DMS 273 (cell line): Measurements from ENCODE around the gene TXNRD1.

Experiments
- DNase-seq: peaks from one replicate; lab custom pipeline; 2025; ENCODE audit not compliant: unreplicated experiment; lab: John Stamatoyannopoulos, UW

TXNRD1 gene

GRCh38 chr12:104360157-104360556 is 144.6 kb downstream of the TXNRD1 start:
- no peak for DNase-seq

DNA sequence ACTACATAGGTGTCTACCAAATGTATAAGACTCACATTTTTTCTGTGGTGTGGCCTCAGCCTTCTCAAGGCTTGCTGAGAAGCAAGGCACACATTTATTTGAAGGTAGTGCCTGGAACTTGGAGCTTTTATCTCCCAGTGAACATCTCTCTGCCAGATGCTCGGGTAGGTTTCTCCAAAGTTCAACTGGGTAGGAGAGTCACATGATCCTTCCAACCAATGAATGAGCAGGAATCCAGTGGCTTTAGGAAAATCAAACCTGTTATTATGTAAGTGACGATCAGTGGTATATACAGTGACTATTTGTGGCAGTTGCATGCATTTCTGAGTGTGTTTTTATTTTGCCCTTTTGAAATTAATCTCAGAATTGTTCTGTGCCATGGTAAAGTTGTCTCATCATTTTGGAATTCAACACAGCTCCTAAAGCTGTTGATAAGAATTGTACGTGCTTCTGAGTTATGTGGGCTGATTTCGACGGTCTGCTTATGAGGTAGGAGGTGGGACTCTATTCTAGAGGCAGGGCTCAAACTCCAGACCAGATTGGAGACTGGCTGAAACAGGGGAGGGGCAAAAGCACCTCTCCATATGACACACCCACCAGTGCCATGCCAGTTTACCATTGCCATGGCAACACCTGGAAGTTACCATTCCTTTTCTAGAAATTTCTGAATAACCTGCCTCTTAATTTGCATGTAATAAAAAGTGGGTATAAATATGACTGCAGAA is 145.6 kb downstream of the TXNRD1 start:
- DNase-seq: no peak

DNA sequence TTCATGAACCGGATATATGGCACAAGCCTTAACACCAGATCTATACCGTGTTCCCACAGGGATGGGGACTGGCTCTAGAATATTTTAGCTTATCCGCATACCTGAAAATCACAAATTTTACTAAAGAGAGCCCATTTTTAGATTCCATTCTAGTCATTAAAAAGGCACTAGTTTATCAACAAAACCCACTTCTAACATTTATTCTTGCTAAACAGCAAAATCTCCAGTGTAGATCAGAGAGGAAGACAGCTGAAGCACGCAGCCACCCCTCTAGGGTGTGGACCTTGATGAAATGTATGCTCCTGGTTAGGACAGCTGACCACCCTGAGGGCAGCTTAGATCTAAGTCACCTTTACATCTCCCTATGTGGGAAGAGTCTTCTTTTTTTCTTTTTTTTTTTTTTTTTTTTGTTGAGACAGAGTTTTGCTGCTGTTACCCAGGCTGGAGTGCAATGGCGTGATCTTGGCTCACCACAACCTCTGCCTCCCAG is 150.4 kb downstream of the TXNRD1 start:
- no peak for DNase-seq

DNA sequence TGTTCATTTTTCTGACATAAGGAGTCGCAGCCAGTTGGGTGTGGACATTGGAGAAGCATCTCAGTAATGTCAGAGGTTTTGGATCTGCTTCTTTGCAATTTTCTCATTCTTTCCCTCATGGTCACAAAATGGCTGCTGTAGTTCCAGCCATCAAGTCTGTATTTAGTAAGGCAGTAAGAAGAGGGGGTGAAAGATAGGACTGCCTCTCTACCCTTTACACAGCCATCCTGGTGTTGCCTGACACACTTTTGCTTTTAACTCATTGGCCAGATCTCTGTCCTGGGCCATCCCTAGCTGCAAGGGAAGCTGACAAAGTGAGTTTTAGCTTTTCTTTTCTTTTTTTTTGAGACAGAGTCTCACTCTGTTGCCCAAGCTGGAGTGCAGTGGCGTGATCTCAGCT is 154.1 kb downstream of the TXNRD1 start:
- DNase-seq: no peak

DNA sequence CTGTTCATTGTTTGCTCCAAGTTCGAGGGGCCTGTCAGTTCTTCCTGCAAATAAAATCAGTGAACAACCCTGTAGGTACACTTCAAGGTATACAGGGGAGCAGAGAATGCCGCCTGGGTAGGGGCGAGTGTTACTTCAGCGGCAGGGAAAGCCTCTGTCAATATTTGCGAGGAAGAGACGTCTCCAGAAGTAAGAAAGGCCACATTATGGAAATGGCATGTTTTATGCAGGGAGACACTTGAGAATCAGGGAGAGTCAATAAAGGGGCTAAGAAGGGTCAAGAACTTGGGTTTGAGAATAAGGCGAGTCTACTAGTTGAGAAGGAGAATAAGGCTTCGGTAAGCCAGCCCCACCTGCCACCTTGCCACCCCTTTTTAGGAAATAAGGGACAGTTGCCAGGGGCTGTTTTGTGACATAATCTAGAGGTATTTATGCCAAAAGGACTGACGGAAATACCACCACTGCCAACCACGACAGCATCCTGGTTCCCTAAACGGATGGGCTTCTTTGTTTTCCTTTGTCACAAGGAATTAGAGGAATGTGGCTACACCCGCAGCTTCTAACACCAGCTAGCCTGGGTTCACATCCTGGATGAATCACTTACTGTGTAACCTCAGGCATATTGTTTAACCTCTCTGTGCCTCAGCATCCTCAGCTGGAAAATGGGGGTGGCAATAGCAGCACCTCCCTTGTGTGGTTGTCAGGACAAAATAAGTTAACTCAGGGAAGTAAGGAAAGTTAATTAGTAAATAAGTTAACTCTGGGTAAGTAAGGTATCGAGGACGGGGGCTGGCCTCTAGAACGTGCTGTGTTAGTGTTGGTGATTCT is 155.7 kb downstream of the TXNRD1 start:
- DNase-seq: no peak

DNA sequence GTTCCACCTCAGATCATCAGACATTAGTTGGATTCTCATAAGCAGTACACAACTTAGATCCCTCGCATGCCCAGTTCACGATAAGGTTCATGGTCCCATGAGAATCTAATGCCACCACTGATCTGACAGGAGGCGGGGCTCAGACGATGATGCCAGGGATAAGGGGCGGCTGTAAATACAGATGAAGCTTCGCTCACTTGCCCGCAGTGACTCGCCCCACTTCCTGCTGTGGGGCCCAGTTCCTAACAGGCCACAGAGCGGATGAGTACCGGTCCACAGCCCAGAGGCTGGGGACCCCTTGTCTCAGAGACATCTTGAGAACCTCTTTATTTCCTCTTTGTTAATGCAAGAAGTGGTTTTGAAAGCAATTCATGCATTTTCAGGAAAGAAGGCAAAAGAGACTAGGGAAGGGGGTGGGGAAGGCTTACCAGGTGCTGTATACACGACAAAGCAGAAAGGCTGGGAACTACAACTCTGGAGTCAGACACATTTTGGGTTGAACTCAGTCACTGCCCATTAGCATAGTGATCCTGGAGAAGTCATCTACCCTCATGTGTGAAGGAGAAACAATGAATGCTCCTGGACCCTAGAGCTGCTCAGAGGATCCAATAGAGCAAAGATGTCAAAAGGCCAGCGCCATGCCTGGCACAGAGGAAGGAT is 156.6 kb downstream of the TXNRD1 start:
- no peak for DNase-seq

GRCh38 chr12:104372721-104373335 is 157.2 kb downstream of the TXNRD1 start:
- DNase-seq: no peak

GRCh38 chr12:104374071-104374470 is 158.5 kb downstream of the TXNRD1 start:
- DNase-seq: no peak

GRCh38 chr12:104374806-104375205 is 159.2 kb downstream of the TXNRD1 start:
- DNase-seq: no peak

GRCh38 chr12:104375775-104376174 is 160.2 kb downstream of the TXNRD1 start:
- no peak for DNase-seq

- no peak for DNase-seq
Measured at GRCh38 chr12:104376650-104377513, 161.3 kb downstream of the TXNRD1 start.

GRCh38 chr12:104377514-104377812 is 161.9 kb downstream of the TXNRD1 start:
- DNase-seq: no peak

GRCh38 chr12:104378427-104378826 is 162.8 kb downstream of the TXNRD1 start:
- DNase-seq: no peak

DNA sequence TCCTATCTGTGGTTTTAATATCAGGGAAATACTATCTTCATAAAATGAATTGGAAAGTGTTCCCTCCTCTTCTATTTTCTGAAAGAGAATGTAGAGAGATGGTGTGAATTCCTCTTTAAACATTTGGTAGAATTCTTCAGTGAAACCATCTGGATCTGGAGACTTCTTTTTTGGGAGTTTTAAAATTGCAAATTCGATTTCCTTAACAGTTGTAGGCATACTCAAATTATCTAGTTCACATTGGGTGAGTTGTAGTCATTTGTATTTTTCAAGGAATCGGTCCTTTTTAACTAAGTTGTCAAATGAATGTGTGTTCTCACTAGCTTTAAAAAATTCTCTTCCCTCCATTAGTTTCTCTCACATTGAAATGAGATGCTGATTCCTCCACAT is 165.8 kb downstream of the TXNRD1 start:
- no peak for DNase-seq

DNA sequence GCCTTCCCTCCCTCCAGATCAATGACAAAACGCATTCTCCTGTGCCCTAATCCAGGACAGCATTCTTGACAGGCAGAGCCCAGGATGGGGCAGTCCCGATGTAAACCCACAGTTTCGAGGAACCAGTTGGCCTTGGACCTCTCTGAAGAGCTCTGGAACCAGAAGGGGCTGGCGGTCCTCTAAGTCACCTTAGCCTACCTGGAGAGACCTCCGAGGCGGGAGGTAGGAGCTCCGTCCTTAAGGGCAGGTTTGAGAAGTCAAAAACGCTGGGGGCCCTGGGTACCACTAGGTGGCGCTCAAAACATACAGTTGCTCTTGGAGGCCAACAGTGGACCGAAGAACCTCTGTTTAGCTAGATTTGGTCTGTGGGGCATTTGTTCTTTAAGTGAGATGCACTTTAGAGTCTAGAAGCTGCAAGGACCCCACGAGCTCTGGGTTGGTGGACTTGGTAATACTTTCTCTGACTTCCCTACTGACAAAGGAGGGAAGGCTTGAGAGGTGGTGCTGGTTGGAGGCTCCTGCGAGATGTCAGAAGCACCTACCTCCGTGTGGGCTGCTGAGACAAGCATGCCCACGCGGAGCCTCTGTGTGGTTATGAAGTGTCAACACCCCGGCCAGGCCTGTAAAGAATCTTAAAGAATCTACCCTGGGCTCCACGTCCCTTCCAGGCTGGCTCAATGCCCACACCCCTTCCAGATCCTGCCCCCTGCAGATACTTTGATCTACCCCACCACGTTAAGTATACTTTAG is 166.3 kb downstream of the TXNRD1 start:
- peak; percentile 88 for DNase-seq

DNA sequence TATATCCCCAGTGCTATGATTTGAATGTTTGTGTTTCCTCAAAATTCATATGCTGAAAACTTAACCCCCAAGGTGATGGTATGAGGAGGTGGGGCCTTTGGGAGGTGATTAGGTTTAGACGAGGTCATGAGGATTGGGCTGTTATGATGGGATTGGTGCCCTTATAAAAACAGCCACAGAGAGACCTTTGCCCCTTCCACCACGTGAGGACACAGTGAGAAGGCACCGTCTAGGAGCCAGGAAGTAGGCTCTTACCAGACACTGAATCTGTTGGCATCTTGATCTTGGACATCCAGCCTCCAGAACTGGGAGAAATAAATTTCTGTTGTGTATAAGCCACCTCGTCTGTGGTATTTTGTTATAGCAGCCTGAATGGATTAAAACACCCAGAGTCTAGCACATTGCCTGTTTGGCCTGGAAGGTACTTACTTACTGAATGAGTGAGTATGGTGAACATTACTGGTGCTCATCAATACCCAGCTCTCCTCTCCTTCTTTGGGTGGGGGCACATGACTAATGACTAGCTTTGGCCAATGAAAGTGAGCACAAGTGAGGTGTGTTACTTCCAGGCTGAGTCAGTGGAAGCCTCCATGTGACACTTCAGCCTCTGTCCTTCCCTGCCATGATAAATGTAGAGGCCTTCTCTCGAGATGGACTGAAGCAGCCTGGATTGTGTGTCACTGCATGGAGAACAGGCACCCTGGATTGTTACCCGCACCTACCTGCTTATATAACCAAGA is 168.7 kb downstream of the TXNRD1 start:
- no peak for DNase-seq

- no peak for DNase-seq
Measured at GRCh38 chr12:104385510-104385909, 169.9 kb downstream of the TXNRD1 start.

DNA sequence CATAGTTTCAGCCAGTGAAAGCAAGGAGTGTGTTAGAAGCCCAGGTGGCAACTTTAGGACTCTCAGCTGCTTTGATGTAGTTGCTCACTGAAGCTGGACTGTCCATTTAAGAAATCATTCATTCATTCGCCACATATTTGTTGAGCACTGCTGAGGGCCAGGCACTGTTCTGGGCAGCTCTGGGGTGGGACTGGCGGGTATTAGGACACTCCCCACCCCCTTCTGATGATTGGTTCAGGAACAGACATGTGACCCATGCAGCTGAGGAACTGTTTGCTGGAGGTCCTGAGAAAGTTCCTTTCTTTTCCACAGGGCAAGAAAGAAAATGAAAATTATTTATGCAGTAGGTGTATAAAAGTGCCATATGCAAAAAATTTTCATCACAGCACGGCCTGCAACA is 170.9 kb downstream of the TXNRD1 start:
- DNase-seq: no peak

- peak; percentile 6 for DNase-seq
Measured at GRCh38 chr12:104387190-104387589, 171.6 kb downstream of the TXNRD1 start.
